Measurements from ENCODE around the gene TAMALIN.
"Not testable (repeated sequence)": the region's sequence is repeated elsewhere in the genome, so short reads cannot be mapped to it uniquely, and the experiment has no call there.

TAMALIN gene

GRCh38 chr12:52006726-52007157 is at the start of gene TAMALIN:
Gene TAMALIN (plus strand): TSS chr12:52006946. CDS start chr12:52007020, 74 bp downstream.
- peak; percentile 73 for DNase-seq

DNA sequence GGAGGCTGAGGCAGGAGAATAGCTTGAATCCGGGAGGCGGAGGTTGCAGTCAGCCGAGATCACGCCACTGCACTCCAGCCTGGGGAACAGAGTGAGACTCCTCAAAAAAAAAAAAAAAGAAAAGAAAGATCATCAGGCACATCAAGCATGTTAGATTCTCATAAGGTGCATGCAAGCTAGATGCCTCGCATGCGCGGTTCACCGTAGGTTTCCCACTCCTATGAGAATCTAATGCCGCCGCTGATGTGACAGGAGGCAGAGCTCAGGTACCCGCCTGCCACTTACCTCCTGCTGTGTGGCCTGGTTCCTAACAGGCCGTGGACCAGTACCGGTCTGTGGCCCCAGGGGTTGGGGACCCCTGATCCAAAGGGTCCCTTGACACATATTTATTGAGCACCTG is 48.2 kb upstream of the TAMALIN start:
- DNase-seq = no peak

GRCh38 chr12:51959211-51959610 is 47.5 kb upstream of the TAMALIN start:
- DNase-seq = no peak

GRCh38 chr12:51959921-51960320 is 46.8 kb upstream of the TAMALIN start:
- DNase-seq = no peak

DNA sequence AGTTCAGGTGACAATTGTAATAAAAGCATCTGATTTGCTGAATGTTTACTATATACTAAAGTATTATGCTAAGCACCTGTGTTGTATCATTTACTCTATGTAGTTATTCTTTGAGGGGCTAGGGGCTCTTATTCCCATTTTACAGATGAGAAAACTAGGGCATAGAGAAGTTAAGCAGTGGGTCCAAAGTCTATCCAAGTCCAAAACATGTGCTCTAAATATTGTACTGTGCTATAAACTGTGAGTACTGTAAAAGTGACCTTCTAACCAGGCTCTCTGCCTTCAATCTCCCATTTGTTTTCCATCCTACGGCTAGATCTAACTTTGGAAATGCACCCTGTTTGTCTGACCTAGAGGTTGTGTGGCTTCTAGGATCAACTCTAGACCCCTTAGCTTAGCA is 46.3 kb upstream of the TAMALIN start:
- no peak for DNase-seq

- no peak for DNase-seq
These were observed 45.9 kb upstream of the TAMALIN start for GRCh38 chr12:51960890-51961289.

- no peak for DNase-seq
These were observed 44.9 kb upstream of the TAMALIN start for GRCh38 chr12:51961834-51962233.

- no peak for DNase-seq
These were observed 44.0 kb upstream of the TAMALIN start for GRCh38 chr12:51962737-51963136.

DNA sequence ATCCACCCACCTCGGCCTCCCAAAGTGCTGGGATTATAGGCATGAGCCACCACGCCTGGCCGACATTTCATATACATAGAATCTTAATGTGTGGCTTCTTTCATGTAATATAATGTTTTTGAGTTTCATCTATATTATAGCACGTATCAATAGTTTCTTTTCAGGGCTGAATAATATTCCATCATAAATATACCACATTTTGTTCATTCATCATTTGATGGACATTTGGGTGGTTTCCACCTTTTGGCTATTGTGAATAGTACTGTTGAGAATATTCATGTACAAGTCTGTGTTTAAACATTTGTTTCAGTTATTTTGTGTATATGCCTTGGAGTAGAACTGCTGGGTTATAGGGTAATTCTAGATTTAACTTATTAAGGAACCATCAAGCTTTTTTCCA is 43.3 kb upstream of the TAMALIN start:
- no peak for DNase-seq

DNA sequence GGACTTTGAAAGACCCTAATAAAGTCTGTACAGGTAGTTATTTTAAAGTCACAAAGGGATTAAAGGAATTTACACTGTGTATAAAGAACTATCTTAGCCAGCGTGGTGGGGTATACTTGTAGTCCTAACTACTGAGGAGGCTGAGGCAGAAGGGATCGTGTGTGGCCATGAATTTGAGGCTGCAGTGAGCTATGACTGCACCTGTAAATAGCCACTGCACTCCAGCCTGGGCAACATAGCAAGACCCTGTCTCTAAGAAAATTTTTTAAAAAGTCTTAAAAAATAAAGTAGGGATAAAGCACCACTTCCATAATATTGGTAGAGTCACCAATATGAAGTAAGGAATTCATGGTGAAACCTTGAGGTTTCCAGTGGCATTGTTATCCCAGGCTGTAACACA is 37.1 kb upstream of the TAMALIN start:
- no peak for DNase-seq

GRCh38 chr12:51970904-51971646 is 35.7 kb upstream of the TAMALIN start:
- peak; percentile 41 for DNase-seq

DNA sequence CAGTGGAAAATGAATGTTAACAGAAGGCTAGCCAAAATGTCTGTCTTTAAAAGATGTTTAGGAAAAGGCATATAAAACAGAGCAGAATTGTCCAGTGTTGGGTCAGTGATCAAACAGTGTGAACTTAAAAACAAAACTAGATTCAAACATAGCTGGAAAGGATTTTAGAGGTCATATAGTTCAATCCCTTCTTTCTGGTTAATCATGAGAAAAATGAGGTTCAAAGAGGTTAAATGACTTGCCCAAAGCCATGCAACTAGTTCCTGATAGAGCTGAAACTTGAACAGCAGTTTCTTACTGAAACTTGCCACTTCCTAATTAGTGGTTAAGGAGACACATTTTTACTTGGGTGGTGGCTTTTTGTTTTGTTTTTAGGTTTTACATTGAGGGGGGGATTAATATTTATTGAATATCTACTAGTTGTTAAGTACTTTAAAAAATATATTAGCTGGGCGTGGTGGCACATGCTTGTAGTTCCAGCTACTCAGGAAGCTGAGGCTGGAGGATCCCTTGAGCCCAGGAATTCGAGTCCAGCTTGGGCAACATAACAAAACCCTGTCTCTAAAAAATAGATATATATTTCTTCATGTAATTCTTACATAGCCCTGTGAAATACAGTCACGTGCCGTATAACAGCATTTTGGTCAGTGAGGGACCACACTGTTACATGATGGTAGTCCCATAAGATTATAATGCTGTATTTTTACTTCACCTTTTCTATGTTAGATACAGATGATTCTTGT is 34.9 kb upstream of the TAMALIN start:
- no peak for DNase-seq

DNA sequence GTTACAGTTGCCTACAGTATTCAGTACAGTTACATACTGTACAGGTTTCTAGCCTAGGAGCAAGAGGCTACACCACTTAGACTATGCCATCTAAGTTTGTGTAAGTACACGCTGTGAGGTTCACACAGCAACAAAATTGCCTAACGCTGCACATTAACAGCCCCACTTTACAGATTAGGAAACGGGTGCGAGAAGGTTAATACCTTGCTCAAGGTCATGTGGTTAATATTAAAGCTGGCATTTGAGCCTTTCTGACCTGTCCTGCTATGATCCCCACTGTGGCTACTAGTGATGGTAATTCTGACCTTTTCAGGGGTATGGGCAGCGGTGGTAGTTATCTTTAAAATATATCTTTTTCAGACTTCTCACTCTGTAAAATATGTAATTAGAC is 34.3 kb upstream of the TAMALIN start:
- DNase-seq = no peak

DNA sequence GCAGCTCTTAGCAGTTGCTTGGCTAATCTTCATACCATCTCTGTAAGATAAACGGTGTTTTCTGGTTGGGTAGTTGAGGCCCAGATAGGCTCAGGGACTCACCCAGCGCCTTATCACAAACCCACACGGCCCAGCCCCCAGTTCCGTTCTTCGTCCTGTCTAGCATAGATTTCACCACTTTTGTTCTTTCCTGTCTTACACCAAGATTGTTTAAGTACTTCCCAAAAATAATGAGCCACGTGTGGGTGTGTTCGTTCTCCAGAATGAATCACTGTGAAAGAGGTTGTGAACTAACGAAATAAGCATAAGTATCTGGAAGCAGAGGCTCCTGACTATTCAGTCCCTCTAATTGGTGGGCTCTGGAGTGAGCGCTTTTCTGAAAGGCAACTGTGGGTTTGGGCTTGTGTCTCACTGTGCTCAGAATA is 33.9 kb upstream of the TAMALIN start:
- peak; percentile 45 for DNase-seq

- DNase-seq = no peak
These were observed 33.2 kb upstream of the TAMALIN start for GRCh38 chr12:51973560-51973959.

DNA sequence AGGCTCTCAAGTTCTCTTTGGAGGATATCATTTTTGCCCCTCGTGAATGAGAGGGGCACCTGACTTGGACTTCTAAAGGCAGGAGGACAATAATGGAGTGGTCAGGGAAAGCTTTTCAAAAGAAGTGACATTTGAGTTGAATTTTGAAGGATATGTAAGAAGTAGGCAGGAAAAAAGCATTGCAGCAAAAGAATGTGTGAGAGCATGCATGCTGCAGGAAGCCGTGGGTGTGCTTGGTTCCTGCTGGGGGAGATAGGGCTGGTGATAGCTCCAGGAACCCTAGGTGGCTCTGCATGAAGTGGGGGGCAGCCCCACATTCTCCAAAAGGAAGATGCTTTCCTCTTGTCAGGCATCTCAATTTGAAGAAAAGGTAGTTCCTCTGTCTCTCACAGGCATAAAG is 32.1 kb upstream of the TAMALIN start:
- no peak for DNase-seq

DNA sequence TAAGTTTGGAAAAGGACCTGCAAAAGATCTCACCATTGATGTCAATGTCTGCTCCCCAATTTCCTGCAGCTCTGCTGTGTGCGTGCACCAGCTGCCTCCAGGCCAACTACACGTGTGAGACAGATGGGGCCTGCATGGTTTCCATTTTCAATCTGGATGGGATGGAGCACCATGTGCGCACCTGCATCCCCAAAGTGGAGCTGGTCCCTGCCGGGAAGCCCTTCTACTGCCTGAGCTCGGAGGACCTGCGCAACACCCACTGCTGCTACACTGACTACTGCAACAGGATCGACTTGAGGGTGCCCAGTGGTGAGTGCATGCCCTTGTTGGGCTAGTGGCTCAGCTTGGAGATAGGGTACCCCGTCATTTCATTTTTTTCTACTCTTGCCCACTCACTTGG is 31.6 kb upstream of the TAMALIN start:
- DNase-seq = no peak

DNA sequence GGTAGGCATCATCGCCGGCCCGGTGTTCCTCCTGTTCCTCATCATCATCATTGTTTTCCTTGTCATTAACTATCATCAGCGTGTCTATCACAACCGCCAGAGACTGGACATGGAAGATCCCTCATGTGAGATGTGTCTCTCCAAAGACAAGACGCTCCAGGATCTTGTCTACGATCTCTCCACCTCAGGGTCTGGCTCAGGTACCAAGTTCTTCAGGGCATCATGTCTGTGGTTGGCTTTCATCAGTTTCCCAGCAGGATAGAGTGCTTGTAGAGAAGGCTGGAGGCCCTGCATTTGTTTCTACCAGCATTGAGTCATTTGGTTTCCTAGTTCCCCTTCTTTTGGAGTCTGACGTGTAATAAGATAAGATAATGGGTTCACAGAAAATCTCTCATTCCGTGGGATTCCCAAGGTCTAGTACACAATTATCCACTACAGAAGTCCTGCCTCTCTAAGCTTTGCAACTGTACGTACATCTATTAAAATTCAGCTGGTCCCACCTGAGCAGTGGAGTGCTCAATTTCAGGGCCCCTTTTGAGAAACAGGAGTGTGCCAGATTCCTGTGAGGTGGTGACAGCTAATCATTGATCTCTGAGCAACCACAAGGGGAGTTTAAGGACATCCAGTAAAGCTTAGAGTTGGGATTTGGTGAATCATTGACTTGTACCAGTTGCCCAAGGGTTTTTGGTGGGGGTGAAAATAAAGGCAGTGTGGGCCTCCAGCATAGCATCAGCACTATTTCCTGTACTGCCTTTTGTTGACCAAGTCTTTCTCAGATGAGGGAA is 30.2 kb upstream of the TAMALIN start:
- DNase-seq = no peak

GRCh38 chr12:51977320-51977753 is 29.4 kb upstream of the TAMALIN start:
- no peak for DNase-seq

GRCh38 chr12:51979306-51979705 is 27.4 kb upstream of the TAMALIN start:
- not testable (repeated sequence) for DNase-seq

DNA sequence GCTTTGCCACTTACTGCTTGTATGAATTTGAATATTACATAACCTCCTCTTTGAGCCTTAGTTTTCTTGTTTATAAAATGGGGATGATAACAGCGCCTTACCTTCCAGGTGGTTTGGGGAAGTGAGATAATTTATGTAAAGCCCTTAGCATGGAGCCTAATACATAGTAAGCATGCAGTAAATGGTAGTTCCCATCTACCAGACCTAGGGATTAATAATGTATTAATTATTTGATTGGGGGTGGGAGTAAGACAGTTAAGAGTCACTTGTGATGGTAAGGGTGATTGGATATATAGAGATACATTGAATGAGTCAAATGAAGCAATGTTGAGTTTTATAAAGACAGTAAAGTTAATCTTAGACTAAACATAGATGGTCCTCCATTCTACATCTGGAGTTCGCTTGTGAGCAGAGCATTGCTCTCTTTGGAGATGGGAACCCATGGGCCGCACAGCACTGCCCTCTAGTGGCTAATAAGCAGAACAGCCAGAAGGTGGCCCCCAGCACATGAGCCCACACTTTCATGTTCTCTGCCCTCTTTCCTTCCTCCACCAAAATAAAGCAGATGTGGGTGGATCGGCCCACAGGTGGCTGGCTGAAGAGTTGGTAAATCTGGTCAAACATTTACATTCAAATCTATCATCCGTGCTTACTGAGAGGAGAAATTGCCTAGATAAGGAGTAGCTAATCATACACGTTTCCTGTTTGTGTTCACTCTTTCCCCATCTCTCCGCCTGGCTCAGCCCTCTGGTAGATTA is 26.5 kb upstream of the TAMALIN start:
- DNase-seq = peak; percentile 60

GRCh38 chr12:51980809-51981127 is 26.0 kb upstream of the TAMALIN start:
- no peak for DNase-seq

DNA sequence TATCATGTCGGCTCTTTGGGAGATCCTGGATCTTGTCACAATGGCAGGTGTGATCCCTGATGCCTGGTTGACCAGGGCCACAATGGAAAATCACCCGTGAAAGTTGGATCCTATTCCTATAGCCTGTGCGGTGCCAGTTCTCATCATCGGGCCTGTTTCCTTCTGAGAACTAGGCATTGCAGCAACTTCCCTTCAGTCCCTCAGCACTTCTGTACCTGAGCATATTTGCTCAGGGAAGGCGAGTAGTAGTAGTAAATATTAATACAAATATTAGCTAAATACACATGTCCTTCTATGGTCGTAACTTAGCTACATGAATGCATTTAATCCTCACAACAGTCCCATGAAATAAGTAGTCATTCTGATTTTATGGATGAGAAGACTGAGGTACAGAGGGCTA is 22.1 kb upstream of the TAMALIN start:
- DNase-seq = no peak

Data from activated CD4-positive, CD25-positive, alpha-beta regulatory T cell treated with anti-CD3 and anti-CD28 coated beads, Interleukin-2, amount 50 U/mL, for 72 hours (primary cell).